Omental fat pad (tissue), 4 donors: Measurements from ENCODE around the gene HOXC10. TPM values are rescaled to one million over a fixed set of nuclear protein-coding genes. Genes with fewer than 3 reads are reported as not detected.
A peak's percentile ranks its signal among the peaks of the same experiment; 100 is the strongest.

Source experiments
- small RNA-seq: library from RNA; depleted of rRNA; stranded (forward); fragments of <200 nt; gene quantifications from one replicate; pipeline ENCODE3, GENCODE V24; 2016
- total RNA-seq, 4 donors: library from RNA; depleted of rRNA; stranded (reverse); fragments of >200 nt; gene quantifications; one replicate each; pipeline ENCODE4 v1.1.0, GENCODE V29; 2016

The HOXC10 gene
- total RNA-seq, 4 donors from 2014 or later, result not detected

Small RNA genes lying within 50 kb of the gene (small RNA-seq; reads per million reads assigned to genes)
- not detected for gene AC012531.3
- not detected for gene AC012531.4
- gene HOXC5, result not detected
- 0.77 reads per million for gene MIR196A2
- gene MIR615, result 2.8 reads per million, percentile 58 among the genes with 10 or more reads in this experiment
- gene RF01905, result not detected
- gene RF01906, result not detected

Other genes with a start within 250 kb of the HOXC10 start
- not detected for gene CISTR, start 233.2 kb upstream of the HOXC10 start, total RNA-seq
- gene HOXC13, start 46.3 kb upstream of the HOXC10 start, total RNA-seq, result not detected
- not detected for gene HOXC12, start 30.2 kb upstream of the HOXC10 start, total RNA-seq
- gene HOXC11, start 12.0 kb upstream of the HOXC10 start, total RNA-seq, result not detected
- gene HOTAIR, start 10.2 kb upstream of the HOXC10 start, total RNA-seq, result under 1 TPM in 1 of 4 donors, not detected in 3; 0.32 TPM
- 1 to 10 TPM in 1 of 4 donors, under 1 TPM in 2, not detected in 1; 0.28 to 2.0 (median 0.44) TPM for gene HOXC9, start 15.0 kb downstream of the HOXC10 start, total RNA-seq
- gene HOXC8, start 23.8 kb downstream of the HOXC10 start, total RNA-seq, result under 1 TPM in 2 of 4 donors, not detected in 2; 0.19 to 0.24 TPM
- 1 to 10 TPM in 2 of 4 donors, under 1 TPM in 2; 0.24 to 1.7 (median 1.2) TPM for gene HOXC6, start 43.3 kb downstream of the HOXC10 start, total RNA-seq
- gene HOXC5, start 47.9 kb downstream of the HOXC10 start, total RNA-seq, result under 1 TPM in 3 of 4 donors, not detected in 1; 0.28 to 0.63 (median 0.50) TPM
- 1 to 10 TPM in 3 of 4 donors, under 1 TPM in 1; 0.84 to 1.3 (median 1.1) TPM for gene HOXC4, start 68.7 kb downstream of the HOXC10 start, total RNA-seq
- gene SMUG1, start 203.8 kb downstream of the HOXC10 start, total RNA-seq, result 10 to 100 TPM; 17.2 to 46.5 (median 36.7) TPM